ENCODE results near the gene CENPF.

GRCh38 chr1:214635086-214635485 is 32.1 kb downstream of the CENPF start:
- TF ChIP-seq, protein P1, sequence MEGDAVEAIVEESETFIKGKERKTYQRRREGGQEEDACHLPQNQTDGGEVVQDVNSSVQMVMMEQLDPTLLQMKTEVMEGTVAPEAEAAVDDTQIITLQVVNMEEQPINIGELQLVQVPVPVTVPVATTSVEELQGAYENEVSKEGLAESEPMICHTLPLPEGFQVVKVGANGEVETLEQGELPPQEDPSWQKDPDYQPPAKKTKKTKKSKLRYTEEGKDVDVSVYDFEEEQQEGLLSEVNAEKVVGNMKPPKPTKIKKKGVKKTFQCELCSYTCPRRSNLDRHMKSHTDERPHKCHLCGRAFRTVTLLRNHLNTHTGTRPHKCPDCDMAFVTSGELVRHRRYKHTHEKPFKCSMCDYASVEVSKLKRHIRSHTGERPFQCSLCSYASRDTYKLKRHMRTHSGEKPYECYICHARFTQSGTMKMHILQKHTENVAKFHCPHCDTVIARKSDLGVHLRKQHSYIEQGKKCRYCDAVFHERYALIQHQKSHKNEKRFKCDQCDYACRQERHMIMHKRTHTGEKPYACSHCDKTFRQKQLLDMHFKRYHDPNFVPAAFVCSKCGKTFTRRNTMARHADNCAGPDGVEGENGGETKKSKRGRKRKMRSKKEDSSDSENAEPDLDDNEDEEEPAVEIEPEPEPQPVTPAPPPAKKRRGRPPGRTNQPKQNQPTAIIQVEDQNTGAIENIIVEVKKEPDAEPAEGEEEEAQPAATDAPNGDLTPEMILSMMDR (IDR thresholded peaks at IDR 0.05), result no peak
- no peak for TF ChIP-seq ZFX (IDR thresholded peaks at IDR 0.05; ENCODE audit: borderline replicate concordance)
